Middle frontal gyrus (tissue), 1 donor: ENCODE results near the gene ITGA3.

Experiments used
- DNase-seq: peaks from one replicate; pipeline ENCODE4 v3.0.0-alpha.2; 2015; ENCODE audit warnings: low spot score; ENCODE audit errors: extremely low spot score

The ITGA3 gene

DNA sequence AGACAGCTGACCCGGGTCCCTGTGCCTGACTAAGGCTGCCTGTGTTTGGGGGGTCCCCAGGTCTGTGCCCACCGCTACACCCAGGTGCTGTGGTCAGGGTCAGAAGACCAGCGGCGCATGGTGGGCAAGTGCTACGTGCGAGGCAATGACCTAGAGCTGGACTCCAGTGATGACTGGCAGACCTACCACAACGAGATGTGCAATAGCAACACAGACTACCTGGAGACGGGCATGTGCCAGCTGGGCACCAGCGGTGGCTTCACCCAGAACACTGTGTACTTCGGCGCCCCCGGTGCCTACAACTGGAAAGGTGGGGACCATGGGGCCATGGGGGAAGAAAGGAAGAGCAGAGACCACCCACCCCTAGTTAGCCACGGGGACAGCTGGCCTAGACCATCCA is 12.1 kb downstream of the ITGA3 start:
- no peak for DNase-seq

DNA sequence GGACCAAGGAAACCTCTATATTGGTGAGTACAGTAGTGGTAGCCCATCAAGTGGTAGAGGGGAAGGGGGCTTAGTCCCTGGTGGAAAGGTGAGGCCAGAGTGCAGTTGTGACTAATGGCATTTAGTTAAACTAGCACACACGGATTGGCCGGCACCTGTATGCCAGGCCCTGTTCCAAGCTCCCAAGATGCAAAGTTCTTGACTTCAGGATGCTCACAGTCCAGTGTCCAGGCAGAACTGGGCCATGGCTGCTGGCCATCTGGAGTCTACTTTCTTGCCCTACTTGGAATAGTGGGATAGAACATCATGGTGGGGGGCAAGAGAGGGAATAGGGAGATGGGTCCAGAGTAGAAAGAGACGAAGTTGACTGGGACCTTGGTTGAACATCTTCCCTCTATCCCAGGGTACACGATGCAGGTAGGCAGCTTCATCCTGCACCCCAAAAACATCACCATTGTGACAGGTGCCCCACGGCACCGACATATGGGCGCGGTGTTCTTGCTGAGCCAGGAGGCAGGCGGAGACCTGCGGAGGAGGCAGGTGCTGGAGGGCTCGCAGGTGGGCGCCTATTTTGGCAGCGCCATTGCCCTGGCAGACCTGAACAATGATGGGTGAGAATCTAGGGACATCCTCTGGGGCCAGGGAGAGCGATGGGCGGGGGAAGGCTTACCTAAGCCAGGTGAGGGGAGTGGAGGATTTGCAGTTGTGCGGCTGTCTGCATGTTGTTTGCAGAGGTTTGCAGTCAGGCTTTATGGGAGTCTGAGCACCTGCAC is 15.2 kb downstream of the ITGA3 start:
- DNase-seq, result no peak

DNA sequence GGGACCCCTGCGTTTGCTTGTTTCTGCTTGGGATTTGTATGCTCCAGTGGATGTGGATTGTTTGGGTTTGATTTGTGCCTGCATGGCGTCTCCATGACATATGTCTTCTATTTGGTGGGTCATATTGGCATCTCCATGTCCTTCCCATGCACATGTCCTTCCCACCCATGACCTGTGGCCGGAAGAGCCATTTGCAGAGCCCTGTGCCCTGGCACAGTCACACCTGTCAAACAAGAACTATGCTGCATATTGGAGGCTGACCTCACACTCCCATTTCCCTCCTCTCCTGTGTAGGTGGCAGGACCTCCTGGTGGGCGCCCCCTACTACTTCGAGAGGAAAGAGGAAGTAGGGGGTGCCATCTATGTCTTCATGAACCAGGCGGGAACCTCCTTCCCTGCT is 15.8 kb downstream of the ITGA3 start:
- DNase-seq, result no peak

DNA sequence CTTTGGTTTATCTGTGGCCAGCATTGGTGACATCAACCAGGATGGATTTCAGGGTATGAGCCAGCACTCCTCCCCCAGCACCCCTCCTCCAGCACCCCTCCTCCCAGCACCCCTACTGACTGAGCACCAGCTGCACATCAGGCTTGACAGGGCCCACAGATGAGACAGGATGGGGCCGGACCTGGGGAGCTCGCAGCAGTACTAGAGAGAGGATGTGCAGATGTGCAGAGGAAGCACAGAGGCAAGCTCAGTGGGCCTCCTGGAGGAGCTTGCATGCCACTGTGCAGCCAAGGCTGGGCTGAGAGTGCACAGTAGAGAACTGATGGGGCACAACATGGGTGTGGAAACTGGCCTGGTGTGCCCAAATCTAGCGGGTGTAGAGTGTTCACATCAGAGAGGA is 16.2 kb downstream of the ITGA3 start:
- DNase-seq, result no peak

DNA sequence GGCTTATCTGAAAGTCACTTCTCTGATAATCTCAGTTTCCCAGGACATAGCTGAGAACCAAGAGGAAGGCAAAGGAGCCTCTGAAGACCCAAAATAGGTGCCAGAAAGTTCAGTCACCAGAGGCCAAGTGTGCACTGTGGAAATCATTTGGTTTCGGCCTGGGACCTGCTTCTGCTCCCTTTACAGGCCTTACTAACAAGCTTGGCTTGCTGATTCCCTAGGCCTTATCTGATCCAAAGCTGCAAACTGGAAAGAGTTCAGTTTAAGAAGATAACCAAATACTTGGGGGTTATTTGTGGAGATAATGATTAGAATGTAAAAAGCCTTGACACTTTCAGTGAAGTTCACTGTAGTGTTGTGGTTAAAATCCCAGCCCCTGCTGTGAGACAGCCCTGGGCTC is 17.0 kb downstream of the ITGA3 start:
- no peak for DNase-seq

DNA sequence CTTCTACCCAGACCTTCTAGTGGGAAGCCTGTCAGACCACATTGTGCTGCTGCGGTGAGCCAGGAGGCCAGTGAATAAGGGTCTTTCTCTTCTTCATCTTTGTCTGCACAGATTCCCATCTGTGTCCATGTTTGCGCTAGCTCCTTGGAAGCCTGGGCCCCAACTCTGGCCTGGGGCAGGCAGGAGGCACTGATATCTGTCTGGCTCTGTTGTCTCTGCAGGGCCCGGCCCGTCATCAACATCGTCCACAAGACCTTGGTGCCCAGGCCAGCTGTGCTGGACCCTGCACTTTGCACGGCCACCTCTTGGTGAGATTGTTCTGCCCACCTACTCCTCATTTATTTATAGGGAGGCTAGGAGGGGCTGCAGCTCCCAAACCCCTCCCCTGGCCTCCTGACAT is 18.3 kb downstream of the ITGA3 start:
- DNase-seq, result no peak

DNA sequence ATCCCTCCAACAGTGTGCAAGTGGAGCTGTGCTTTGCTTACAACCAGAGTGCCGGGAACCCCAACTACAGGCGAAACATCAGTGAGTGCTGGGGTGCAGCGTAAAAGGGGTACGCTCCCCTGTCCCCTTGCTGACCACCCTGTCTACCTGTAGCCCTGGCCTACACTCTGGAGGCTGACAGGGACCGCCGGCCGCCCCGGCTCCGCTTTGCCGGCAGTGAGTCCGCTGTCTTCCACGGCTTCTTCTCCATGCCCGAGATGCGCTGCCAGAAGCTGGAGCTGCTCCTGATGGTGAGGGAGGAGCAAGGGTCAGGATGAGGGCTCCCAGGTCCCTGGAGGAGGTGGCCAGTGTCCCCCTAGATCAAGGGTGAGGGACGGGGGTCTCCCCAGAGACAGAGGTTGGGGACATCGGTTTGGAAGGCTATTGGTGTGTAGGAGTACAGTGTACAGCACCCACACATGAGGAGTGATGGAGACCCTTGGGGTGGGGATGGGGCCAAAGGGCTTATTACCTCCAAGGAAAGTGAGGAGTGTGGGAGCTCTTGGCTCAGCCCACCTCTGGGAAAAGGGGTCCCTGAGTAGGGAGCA is 19.6 kb downstream of the ITGA3 start:
- no peak for DNase-seq

DNA sequence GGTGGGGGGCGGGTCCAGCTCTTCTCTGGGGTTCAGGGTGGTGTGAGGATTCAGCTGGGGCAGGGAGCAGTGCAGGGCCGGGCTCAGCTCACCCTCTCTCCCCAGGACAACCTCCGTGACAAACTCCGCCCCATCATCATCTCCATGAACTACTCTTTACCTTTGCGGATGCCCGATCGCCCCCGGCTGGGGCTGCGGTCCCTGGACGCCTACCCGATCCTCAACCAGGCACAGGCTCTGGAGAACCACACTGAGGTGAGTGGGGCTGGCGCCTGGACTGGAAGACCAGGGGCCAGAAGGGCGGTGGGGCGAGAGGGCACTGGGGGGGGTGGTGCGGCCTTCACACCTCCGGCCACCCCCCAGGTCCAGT is 20.3 kb downstream of the ITGA3 start:
- DNase-seq, result no peak

DNA sequence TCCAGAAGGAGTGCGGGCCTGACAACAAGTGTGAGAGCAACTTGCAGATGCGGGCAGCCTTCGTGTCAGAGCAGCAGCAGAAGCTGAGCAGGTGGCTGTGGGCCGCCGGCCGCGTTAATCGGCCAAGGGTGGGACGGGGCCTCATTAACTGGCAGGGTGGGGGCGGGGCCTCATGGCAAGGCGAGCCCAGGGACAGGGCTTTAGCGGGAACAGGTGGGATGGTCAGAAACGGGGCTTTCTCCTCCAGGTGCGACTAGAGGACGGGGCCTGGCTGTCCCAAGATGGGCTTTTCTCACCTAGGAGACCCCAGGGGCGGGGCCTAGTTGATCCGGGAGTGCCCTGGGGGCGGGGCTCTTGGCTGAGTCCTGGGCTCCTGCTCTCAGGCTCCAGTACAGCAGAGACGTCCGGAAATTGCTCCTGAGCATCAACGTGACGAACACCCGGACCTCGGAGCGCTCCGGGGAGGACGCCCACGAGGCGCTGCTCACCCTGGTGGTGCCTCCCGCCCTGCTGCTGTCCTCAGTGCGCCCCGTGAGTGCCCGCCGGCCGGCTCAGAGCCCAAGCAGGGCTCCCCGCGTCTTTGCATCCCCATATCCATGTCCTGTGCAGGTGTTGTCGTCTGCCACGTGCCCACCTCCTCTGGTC is 20.8 kb downstream of the ITGA3 start:
- DNase-seq, result no peak

DNA sequence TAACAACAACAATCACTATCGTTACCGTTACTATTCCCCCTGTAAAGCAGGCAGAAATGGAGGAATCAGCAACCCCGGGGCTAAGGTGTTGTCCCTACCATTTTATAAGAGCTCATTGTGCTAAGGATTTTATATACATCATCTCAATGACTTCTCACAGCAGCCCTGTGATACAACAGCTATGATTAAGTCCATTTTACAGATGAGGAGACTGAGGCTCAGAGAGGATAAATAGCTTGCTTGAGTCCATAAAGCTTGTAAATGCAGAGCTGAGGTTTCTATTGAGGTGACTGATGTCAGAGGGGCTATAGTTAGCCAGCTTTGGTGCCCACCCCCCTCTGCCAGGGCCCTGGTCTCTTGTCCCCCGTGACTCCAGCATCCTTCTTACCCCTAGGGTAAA is 22.5 kb downstream of the ITGA3 start:
- no peak for DNase-seq

DNA sequence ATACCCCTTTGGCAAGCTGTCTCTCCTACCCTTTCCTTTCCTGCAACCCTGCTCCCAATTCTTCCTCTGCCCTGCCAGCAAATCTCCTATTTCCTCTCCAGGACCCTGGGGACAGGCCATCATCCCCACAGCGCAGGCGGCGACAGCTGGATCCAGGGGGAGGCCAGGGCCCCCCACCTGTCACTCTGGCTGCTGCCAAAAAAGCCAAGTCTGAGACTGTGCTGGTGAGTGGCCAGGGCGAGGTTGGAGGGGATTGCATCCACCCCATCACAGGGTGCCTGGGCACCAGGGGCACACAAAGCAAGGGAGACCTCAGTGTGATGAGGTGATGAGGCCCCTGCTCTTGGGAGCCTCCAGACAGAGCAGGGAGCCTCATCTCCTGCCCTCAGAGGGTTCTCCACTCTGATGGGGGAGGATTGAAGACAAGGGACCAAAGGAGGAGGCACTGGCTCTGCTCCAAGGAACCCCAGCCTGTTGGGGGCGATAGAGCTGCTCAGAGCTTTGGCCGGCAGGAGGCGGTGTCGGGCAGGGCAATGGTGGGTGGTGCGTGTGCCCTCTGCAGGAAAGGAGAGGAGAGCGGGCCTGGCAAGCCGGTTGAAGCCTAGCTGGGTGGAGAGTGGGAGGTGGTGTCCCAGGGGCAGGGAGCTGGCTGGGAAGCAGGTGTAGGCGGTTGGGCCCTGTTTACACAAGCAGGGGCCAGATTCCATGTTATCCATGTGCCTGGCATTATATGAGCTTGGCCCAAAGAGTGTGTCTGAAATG is 23.6 kb downstream of the ITGA3 start:
- no peak for DNase-seq

DNA sequence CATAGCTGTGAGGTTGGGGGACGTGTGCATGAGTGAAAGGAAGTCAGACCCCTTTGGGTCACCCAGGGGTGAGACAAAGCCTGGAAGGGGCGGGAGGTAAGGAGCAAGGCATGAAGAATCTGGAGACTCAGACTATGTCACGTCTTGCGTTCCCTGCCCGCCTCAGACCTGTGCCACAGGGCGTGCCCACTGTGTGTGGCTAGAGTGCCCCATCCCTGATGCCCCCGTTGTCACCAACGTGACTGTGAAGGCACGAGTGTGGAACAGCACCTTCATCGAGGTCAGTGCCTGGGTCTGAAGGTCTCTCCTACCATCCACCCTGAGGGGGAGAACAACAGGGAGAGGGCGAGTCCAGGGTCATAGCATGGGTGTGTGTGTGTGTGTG is 24.2 kb downstream of the ITGA3 start:
- no peak for DNase-seq

DNA sequence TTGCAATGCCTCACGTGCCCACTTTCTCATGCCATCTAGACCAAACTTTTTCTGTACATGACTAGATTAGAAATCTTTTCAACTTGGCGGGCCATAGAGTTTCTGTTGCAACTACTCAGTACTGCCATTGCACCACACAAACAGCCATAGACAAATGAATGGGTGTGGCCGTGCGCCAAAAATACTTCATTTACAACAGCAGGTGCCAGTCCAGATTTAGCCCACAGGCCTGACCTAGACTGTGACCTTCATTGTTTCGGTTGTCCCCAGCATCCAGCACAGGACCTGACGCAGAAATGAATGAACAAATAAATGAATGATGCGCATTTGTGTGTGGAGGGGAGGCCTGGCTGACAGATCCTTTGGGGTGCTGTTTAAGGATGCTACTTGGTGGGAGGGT is 24.9 kb downstream of the ITGA3 start:
- no peak for DNase-seq

DNA sequence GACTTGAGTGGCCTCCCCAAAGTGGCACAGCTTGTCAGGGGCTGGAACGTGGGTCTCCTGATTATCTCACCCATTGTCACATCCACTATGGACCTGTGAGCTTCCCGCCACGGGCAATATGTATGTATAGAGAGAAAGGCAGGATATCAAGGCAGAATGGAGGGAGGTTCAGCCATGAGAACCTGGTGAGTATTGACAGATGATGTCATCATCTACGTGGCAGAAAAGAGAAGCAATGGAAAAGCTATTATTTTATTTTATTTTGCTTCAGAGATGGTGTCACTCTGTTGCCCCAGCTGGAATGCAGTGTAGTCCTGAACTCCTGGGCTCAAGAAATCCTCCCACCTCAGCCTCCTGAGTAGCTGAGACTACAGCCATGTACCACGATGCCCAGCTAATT is 25.8 kb downstream of the ITGA3 start:
- no peak for DNase-seq

DNA sequence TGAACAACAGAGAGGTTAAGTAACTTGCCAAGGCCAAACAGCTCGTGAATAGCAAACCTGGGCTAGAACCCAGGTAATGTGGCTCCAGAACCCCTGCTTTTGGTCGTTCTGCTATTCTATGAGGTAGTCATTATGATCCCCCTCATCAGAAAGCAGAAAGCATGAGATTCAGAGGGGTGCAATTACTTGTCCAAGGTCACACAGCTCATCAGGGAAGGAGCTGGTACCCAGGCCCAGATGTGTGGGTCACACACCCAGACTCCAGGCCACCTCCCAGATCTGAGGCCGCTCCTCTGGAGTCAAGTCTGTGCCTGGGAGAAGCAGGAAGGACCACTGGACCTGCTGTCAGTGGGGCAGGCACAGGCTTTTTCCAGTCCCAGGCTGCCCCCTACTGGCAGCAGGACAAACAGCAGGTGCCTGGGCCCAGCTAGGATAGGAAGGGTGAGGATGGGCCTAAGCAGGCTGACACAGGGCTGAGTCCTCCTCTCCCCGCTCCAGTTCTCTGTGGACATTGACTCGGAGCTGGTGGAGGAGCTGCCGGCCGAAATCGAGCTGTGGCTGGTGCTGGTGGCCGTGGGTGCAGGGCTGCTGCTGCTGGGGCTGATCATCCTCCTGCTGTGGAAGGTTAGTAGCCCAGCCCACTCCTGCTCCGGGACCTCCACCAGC is 31.5 kb downstream of the ITGA3 start:
- DNase-seq, result no peak

DNA sequence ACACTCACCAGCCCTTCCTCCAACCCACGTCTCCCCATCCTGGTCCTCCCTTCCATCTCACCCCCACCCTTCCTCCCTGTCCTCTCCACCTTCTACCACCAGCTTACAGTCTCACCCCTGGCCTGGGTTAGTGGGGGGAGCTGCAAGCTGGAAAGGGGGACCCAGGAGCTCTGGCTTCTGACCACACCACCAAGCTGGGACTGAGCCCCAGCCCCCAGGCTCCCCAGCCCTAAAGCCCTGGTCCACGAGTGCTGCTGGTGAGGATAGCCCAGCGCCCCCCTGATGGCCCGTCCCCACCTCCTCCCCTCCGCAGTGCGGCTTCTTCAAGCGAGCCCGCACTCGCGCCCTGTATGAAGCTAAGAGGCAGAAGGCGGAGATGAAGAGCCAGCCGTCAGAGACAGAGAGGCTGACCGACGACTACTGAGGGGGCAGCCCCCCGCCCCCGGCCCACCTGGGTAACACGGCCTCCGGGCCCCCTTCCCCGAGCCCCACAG is 32.0 kb downstream of the ITGA3 start:
- DNase-seq, result no peak

DNA sequence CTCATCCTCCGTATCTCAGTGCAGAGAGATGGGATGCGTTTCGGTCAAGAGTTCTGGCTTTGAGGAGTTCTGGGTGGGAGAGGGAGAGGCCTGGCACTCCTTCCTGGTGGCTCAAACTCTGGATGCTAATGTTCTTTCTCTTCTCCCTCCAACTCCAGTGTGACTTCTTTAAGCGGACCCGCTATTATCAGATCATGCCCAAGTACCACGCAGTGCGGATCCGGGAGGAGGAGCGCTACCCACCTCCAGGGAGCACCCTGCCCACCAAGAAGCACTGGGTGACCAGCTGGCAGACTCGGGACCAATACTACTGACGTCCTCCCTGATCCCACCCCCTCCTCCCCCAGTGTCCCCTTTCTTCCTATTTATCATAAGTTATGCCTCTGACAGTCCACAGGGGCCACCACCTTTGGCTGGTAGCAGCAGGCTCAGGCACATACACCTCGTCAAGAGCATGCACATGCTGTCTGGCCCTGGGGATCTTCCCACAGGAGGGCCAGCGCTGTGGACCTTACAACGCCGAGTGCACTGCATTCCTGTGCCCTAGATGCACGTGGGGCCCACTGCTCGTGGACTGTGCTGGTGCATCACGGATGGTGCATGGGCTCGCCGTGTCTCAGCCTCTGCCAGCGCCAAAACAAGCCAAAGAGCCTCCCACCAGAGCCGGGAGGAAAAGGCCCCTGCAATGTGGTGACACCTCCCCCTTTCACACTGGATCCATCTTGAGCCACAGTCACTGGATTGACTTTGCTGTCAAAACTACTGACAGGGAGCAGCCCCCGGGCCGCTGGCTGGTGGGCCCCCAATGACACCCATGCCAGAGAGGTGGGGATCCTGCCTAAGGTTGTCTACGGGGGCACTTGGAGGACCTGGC is 33.3 kb downstream of the ITGA3 start:
- DNase-seq, result no peak

DNA sequence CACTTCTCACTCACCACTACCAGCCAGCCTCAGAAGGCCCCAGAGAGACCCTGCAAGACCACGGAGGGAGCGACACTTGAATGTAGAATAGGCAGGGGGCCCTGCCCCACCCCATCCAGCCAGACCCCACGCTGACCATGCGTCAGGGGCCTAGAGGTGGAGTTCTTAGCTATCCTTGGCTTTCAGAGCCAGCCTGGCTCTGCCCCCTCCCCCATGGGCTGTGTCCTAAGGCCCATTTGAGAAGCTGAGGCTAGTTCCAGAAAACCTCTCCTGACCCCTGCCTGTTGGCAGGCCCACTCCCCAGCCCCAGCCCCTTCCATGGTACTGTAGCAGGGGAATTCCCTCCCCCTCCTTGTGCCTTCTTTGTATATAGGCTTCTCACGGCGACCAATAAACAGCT is 34.2 kb downstream of the ITGA3 start:
- DNase-seq, result no peak

DNA sequence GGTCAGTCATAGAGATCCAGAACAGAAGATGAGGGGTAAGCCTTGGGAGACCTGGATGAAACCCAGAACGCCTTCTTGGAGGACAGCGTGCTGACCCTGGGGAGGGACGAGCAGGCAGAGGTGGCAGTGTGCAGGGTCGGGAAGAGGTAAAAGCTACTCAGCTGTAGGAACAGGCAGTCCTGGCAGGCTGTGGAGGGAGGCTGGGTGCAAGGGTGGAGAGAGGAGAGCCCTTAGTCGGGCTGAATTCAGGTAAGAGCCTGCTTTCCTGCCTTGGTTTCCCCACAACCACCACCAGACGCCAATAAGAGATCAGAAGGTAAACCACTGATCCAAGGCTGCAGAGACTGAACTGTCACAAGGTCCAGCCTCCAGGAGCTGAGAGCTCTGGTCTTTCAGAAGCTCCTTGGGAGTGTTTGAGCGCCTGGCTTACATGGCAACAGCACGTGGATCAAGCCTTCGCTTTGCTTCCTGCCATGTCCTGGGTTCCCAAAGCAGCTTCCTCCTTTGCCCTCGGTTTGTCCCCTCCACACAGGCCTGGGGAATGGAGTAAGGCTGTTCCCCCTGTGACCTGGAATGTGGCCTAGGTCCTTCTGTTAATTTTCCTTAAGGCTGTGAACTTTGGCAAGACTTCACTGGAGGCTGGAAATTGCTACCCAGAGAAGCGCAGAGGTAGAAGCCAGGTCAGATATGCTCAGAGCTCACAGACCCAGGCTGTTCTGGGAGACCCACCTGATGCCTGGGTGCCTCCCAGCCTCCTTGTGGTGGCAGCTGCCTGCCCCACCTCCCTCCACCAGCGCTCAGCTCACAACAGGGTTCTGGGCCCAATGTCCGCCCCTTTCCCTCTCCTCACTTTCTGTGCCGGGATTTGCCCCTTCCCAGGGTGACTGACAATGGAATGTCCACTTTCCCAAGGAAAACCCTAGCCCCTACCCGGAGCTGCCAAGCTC is 35.3 kb downstream of the ITGA3 start:
- DNase-seq, result no peak

DNA sequence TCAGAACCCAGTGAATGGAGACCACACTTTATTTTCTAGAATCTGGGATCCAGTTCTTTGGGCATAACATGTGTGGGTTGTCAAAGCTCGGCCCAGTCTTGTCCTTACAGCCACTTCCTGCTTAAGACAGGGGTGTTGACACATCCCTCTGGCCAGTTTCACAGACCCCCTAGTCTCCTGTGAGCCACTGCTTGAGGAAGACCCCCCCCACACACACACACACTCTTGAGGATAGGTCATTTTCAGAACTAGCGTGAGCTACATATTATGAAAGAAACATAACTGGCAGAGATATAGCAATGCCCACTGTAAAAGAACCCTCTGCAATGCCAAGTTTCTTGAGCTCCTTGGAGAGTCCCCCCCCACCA is 36.0 kb downstream of the ITGA3 start:
- DNase-seq, result no peak
